ENCODE data around the gene PXT1.

Gene PXT1

GRCh38 chr6:36349240-36349639 lies 93.4 kb downstream of the PXT1 start:
- Histone ChIP-seq H3K4me3 (replicated peaks; ENCODE audit: insufficient read depth, low read length) (no peak overlapping the region), H3K27ac (replicated peaks) (no peak overlapping the region), H3K27me3 (ENCODE audit: insufficient read depth, poor library complexity, severe bottlenecking) (no peaks in the 10 kb centered on the region)
- DNase-seq (ENCODE audit: low read depth in 1 of 2, low spot score in 1 of 2) = no peak
- TF ChIP-seq CTCF (IDR thresholded peaks at IDR 0.05; ENCODE audit: insufficient read depth, low read length) (no peak), GABPA (IDR thresholded peaks at IDR 0.05; ENCODE audit: low read depth) (no peak), POLR2AphosphoS5 (IDR thresholded peaks at IDR 0.05; ENCODE audit: low read depth) (no peak), SPI1 (IDR thresholded peaks at IDR 0.05; ENCODE audit: borderline replicate concordance, low read depth) (no peak)
- TF ChIP-seq, protein P1, sequence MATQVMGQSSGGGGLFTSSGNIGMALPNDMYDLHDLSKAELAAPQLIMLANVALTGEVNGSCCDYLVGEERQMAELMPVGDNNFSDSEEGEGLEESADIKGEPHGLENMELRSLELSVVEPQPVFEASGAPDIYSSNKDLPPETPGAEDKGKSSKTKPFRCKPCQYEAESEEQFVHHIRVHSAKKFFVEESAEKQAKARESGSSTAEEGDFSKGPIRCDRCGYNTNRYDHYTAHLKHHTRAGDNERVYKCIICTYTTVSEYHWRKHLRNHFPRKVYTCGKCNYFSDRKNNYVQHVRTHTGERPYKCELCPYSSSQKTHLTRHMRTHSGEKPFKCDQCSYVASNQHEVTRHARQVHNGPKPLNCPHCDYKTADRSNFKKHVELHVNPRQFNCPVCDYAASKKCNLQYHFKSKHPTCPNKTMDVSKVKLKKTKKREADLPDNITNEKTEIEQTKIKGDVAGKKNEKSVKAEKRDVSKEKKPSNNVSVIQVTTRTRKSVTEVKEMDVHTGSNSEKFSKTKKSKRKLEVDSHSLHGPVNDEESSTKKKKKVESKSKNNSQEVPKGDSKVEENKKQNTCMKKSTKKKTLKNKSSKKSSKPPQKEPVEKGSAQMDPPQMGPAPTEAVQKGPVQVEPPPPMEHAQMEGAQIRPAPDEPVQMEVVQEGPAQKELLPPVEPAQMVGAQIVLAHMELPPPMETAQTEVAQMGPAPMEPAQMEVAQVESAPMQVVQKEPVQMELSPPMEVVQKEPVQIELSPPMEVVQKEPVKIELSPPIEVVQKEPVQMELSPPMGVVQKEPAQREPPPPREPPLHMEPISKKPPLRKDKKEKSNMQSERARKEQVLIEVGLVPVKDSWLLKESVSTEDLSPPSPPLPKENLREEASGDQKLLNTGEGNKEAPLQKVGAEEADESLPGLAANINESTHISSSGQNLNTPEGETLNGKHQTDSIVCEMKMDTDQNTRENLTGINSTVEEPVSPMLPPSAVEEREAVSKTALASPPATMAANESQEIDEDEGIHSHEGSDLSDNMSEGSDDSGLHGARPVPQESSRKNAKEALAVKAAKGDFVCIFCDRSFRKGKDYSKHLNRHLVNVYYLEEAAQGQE (IDR thresholded peaks at IDR 0.05; ENCODE audit: insufficient replicate concordance, low read depth) = no peak

DNA sequence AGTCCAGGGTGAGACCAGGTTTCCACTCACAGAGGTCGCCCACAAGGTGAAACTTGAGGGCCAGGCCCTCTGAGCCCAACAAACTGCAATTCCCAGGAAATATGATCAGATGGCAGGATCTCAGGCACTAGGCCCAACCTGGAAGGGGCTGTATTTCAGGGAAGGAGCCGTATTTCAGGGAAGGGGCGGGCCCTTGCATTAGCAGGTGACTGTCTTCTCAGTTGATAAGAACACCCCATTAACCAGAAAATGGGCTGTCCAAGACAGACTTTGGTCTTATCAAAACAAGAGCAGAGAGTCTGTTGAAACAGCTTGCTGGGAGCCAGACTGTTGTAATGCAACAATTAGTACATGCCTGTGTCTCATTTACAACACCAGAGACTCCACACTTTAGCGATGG lies 95.0 kb downstream of the PXT1 start:
- TF ChIP-seq, protein P1 (IDR thresholded peaks at IDR 0.05; ENCODE audit: insufficient replicate concordance, low read depth) = no peak
- TF ChIP-seq GABPA (IDR thresholded peaks at IDR 0.05; ENCODE audit: low read depth) (no peak), SPI1 (IDR thresholded peaks at IDR 0.05; ENCODE audit: borderline replicate concordance, low read depth) (no peak), CTCF (IDR thresholded peaks at IDR 0.05; ENCODE audit: insufficient read depth, low read length) (no peak), POLR2AphosphoS5 (IDR thresholded peaks at IDR 0.05; ENCODE audit: low read depth) (no peak)
- no peaks in the 10 kb centered on the region for H3K27me3 ChIP-seq (ENCODE audit: insufficient read depth, poor library complexity, severe bottlenecking)
- H3K4me3 ChIP-seq (replicated peaks; ENCODE audit: insufficient read depth, low read length) = no peak overlapping the region
- no peak overlapping the region for H3K27ac ChIP-seq (replicated peaks)
- DNase-seq (ENCODE audit: low read depth in 1 of 2, low spot score in 1 of 2) = no peak

GRCh38 chr6:36346486-36347273 lies 96.0 kb downstream of the PXT1 start:
- TF ChIP-seq SPI1 (IDR thresholded peaks at IDR 0.05; ENCODE audit: borderline replicate concordance, low read depth) = no peak
- TF ChIP-seq GABPA (IDR thresholded peaks at IDR 0.05; ENCODE audit: low read depth) = no peak
- TF ChIP-seq, protein P1 (IDR thresholded peaks at IDR 0.05; ENCODE audit: insufficient replicate concordance, low read depth) = no peak
- TF ChIP-seq CTCF (IDR thresholded peaks at IDR 0.05; ENCODE audit: insufficient read depth, low read length) = no peak
- TF ChIP-seq POLR2AphosphoS5 (IDR thresholded peaks at IDR 0.05; ENCODE audit: low read depth) = no peak
- Histone ChIP-seq H3K4me3 (replicated peaks; ENCODE audit: insufficient read depth, low read length) (no peak overlapping the region), H3K27ac (replicated peaks) (no peak overlapping the region), H3K27me3 (ENCODE audit: insufficient read depth, poor library complexity, severe bottlenecking) (no peaks in the 10 kb centered on the region)
- DNase-seq (ENCODE audit: low read depth in 1 of 2, low spot score in 1 of 2) = no peak
